Skeletal muscle tissue (tissue), 4 donors: Measurements from ENCODE around the gene HDLBP. TPM values are rescaled to one million over a fixed set of nuclear protein-coding genes. Genes with fewer than 3 reads are reported as not detected.

ENCODE experiments used
- H3K27ac ChIP-seq: one replicate; pipeline ENCODE4 v1.7.0; 2013; ENCODE audit warnings: mild to moderate bottlenecking, low read depth, low read length, inconsistent platforms
- H3K27me3 ChIP-seq, 3 donors: one replicate each; pipeline ENCODE4 v1.7.0; 2013; ENCODE audit warnings: low read length in 3 of 3; ENCODE audit not compliant: control insufficient read depth in 3 of 3, insufficient read depth in 3 of 3
- H3K36me3 ChIP-seq, 3 donors: one replicate each; pipeline ENCODE4 v1.7.0; 2013; ENCODE audit warnings: low read length in 3 of 3; ENCODE audit not compliant: control insufficient read depth in 3 of 3, insufficient read depth in 3 of 3
- H3K4me1 ChIP-seq, 3 donors: one replicate each; pipeline ENCODE4 v1.7.0; 2013; ENCODE audit warnings: low read length in 3 of 3, mild to moderate bottlenecking in 3 of 3; ENCODE audit not compliant: control insufficient read depth in 3 of 3, insufficient read depth in 3 of 3
- H3K4me3 ChIP-seq, 3 donors: one replicate each; pipeline ENCODE4 v1.7.0; 2013; ENCODE audit warnings: low read length in 3 of 3
- H3K9ac ChIP-seq, 3 donors: one replicate each; pipeline ENCODE4 v1.7.0; 2013; ENCODE audit warnings: low read length in 3 of 3, mild to moderate bottlenecking in 3 of 3, moderate library complexity in 2 of 3, low read depth in 1 of 3
- H3K9me3 ChIP-seq, 3 donors: one replicate each; pipeline ENCODE4 v1.7.0; 2013; ENCODE audit warnings: low read length in 3 of 3; ENCODE audit not compliant: control insufficient read depth in 3 of 3
- total RNA-seq: library from RNA; depleted of rRNA; stranded (reverse); fragments of >200 nt; gene quantifications from one replicate; pipeline ENCODE4 v1.2.3, GENCODE V29; 2014
- donor health status: Osteomylitis.

The HDLBP gene
- total RNA-seq, 1 donor from 2014 or later, result 473 TPM

- Histone ChIP-seq H3K9me3 (no peaks in the 10 kb centered on the region), H3K27ac (no peak overlapping the region), H3K4me1 (peaks cover 0 to 7% (median 5%) of the 10 kb centered on the region in 3 donors), H3K36me3 (no peaks in the 10 kb centered on the region), H3K27me3 (peaks cover 0 to 5% (median 4%) of the 10 kb centered on the region in 3 donors), H3K9ac (no peak overlapping the region), H3K4me3 (no peak overlapping the region)
These were observed 102.4 kb downstream of the HDLBP start for GRCh38 chr2:241213041-241213440.

GRCh38 chr2:241211276-241211675 lies 104.2 kb downstream of the HDLBP start:
- Histone ChIP-seq H3K4me3 (no peak overlapping the region), H3K36me3 (no peaks in the 10 kb centered on the region), H3K27me3 (peaks cover 0 to 5% (median 4%) of the 10 kb centered on the region in 3 donors), H3K4me1 (no peaks in the 10 kb centered on the region), H3K9ac (no peak overlapping the region), H3K9me3 (no peaks in the 10 kb centered on the region), H3K27ac (no peak overlapping the region)

- Histone ChIP-seq H3K9ac (no peak overlapping the region), H3K9me3 (no peaks in the 10 kb centered on the region), H3K4me1 (no peaks in the 10 kb centered on the region), H3K36me3 (no peaks in the 10 kb centered on the region), H3K27me3 (peaks cover 0 to 4% (median 0%) of the 10 kb centered on the region in 3 donors), H3K4me3 (no peak overlapping the region), H3K27ac (no peak overlapping the region)
These were observed 106.2 kb downstream of the HDLBP start for GRCh38 chr2:241209271-241209670.

- no peak overlapping the region for H3K27ac ChIP-seq
- no peaks in the 10 kb centered on the region for H3K9me3 ChIP-seq
- H3K4me1 ChIP-seq, result no peaks in the 10 kb centered on the region
- H3K4me3 ChIP-seq, result no peak overlapping the region
- H3K36me3 ChIP-seq, result no peaks in the 10 kb centered on the region
- no peak overlapping the region for H3K9ac ChIP-seq
- no peaks in the 10 kb centered on the region for H3K27me3 ChIP-seq
These were observed 107.4 kb downstream of the HDLBP start for GRCh38 chr2:241208058-241208457.

- no peak overlapping the region for H3K27ac ChIP-seq
- no peaks in the 10 kb centered on the region for H3K9me3 ChIP-seq
- H3K9ac ChIP-seq, result no peak overlapping the region
- no peak overlapping the region for H3K4me3 ChIP-seq
- no peaks in the 10 kb centered on the region for H3K4me1 ChIP-seq
- no peaks in the 10 kb centered on the region for H3K27me3 ChIP-seq
- no peaks in the 10 kb centered on the region for H3K36me3 ChIP-seq
These were observed 107.8 kb downstream of the HDLBP start for GRCh38 chr2:241207641-241208040.

- Histone ChIP-seq H3K9me3 (no peaks in the 10 kb centered on the region), H3K9ac (no peak overlapping the region), H3K4me3 (no peak overlapping the region), H3K27ac (no peak overlapping the region), H3K4me1 (no peaks in the 10 kb centered on the region), H3K36me3 (no peaks in the 10 kb centered on the region), H3K27me3 (no peaks in the 10 kb centered on the region)
These were observed 108.3 kb downstream of the HDLBP start for GRCh38 chr2:241207151-241207550.

GRCh38 chr2:241205086-241205485 lies 110.4 kb downstream of the HDLBP start:
- Histone ChIP-seq H3K27me3 (no peaks in the 10 kb centered on the region), H3K27ac (no peak overlapping the region), H3K4me1 (no peaks in the 10 kb centered on the region), H3K36me3 (no peaks in the 10 kb centered on the region), H3K4me3 (no peak overlapping the region), H3K9me3 (no peaks in the 10 kb centered on the region), H3K9ac (no peak overlapping the region)

GRCh38 chr2:241204490-241204889 lies 111.0 kb downstream of the HDLBP start:
- H3K4me3 ChIP-seq, result no peak overlapping the region
- no peaks in the 10 kb centered on the region for H3K9me3 ChIP-seq

GRCh38 chr2:241204010-241204384 lies 111.5 kb downstream of the HDLBP start:
- Histone ChIP-seq H3K36me3 (no peaks in the 10 kb centered on the region), H3K27me3 (no peaks in the 10 kb centered on the region), H3K4me3 (no peak overlapping the region), H3K4me1 (no peaks in the 10 kb centered on the region), H3K27ac (no peak overlapping the region), H3K9me3 (no peaks in the 10 kb centered on the region), H3K9ac (no peak overlapping the region)

More at GRCh38 chr2:241204490-241204889, 111.0 kb downstream of the HDLBP start:
- Histone ChIP-seq H3K27ac (no peak overlapping the region), H3K36me3 (no peaks in the 10 kb centered on the region), H3K9ac (no peak overlapping the region), H3K27me3 (no peaks in the 10 kb centered on the region), H3K4me1 (no peaks in the 10 kb centered on the region)

- no peak overlapping the region for H3K4me3 ChIP-seq
- no peaks in the 10 kb centered on the region for H3K27me3 ChIP-seq
- H3K27ac ChIP-seq, result no peak overlapping the region
- H3K9me3 ChIP-seq, result no peaks in the 10 kb centered on the region
- no peaks in the 10 kb centered on the region for H3K36me3 ChIP-seq
- H3K4me1 ChIP-seq, result no peaks in the 10 kb centered on the region
- H3K9ac ChIP-seq, result no peak overlapping the region
These were observed 112.1 kb downstream of the HDLBP start for GRCh38 chr2:241203218-241204009.
